Measurements from ENCODE around the gene REPS1.
"Not testable (repeated sequence)": the region's sequence is repeated elsewhere in the genome, so short reads cannot be mapped to it uniquely, and the experiment has no call there.

The REPS1 gene

GRCh38 chr6:138996524-138996923, 8.5 kb upstream of the REPS1 start:
- WGBS (ENCODE audit: extremely low coverage, insufficient coverage, low lambda C conversion rate) = no CpG with 5 or more reads among the region's 3 CpGs
- Histone ChIP-seq H3K56ac (ENCODE audit: low read length) (no peak overlapping the region), H4K5ac (ENCODE audit: low read length) (no peak overlapping the region), H2BK5ac (ENCODE audit: low read length) (no peak overlapping the region), H2BK120ac (ENCODE audit: low read depth, low read length) (no peak overlapping the region), H3K36me3 (ENCODE audit: control insufficient read depth, insufficient read depth, low read length) (no peaks in the 10 kb centered on the region), H3K4ac (ENCODE audit: low read depth, low read length) (no peak overlapping the region), H3K4me3 (ENCODE audit: low read length) (no peak overlapping the region), H3K27me3 (ENCODE audit: insufficient read depth, low read length, poor library complexity) (no peaks in the 10 kb centered on the region), H2AK5ac (ENCODE audit: low read length) (no peak overlapping the region), H3K4me1 (ENCODE audit: control insufficient read depth, low read depth, low read length) (no peaks in the 10 kb centered on the region), H3K23ac (ENCODE audit: low read length) (no peak overlapping the region), H2BK15ac (replicated peaks; ENCODE audit: low read depth) (no peak overlapping the region), H3K79me2 (ENCODE audit: control insufficient read depth, insufficient read depth, low read length) (no peaks in the 10 kb centered on the region), H3K27ac (ENCODE audit: low read depth, low read length) (no peak overlapping the region), H4K8ac (ENCODE audit: low read depth, low read length) (no peak overlapping the region), H3K18ac (ENCODE audit: low read length) (no peak overlapping the region), H3K4me2 (ENCODE audit: low read length) (no peak overlapping the region), H3K9ac (ENCODE audit: low read length) (no peak overlapping the region), H3K79me1 (ENCODE audit: low read length) (no peaks in the 10 kb centered on the region)
- DNase-seq = no peak

GRCh38 chr6:138993410-138993809, 5.4 kb upstream of the REPS1 start:
- not testable (repeated sequence) for H3K56ac ChIP-seq (ENCODE audit: low read length); H3K79me1 ChIP-seq (ENCODE audit: low read length); H3K4ac ChIP-seq (ENCODE audit: low read depth, low read length); H3K9ac ChIP-seq (ENCODE audit: low read length); DNase-seq; H3K27me3 ChIP-seq (ENCODE audit: insufficient read depth, low read length, poor library complexity); H3K36me3 ChIP-seq (ENCODE audit: control insufficient read depth, insufficient read depth, low read length); H2BK15ac ChIP-seq (replicated peaks; ENCODE audit: low read depth); H3K27ac ChIP-seq (ENCODE audit: low read depth, low read length); H2BK120ac ChIP-seq (ENCODE audit: low read depth, low read length); H3K18ac ChIP-seq (ENCODE audit: low read length); H3K79me2 ChIP-seq (ENCODE audit: control insufficient read depth, insufficient read depth, low read length); H3K4me3 ChIP-seq (ENCODE audit: low read length); H3K4me2 ChIP-seq (ENCODE audit: low read length); H3K23ac ChIP-seq (ENCODE audit: low read length); H2AK5ac ChIP-seq (ENCODE audit: low read length); H4K8ac ChIP-seq (ENCODE audit: low read depth, low read length); H3K4me1 ChIP-seq (ENCODE audit: control insufficient read depth, low read depth, low read length); H4K5ac ChIP-seq (ENCODE audit: low read length); H2BK5ac ChIP-seq (ENCODE audit: low read length)
- WGBS (ENCODE audit: extremely low coverage, insufficient coverage, low lambda C conversion rate) = no CpG with 5 or more reads among the region's 1 CpG

GRCh38 chr6:138992965-138993364, 4.9 kb upstream of the REPS1 start:
- not testable (repeated sequence) for H3K9ac ChIP-seq (ENCODE audit: low read length); H3K56ac ChIP-seq (ENCODE audit: low read length); H2BK15ac ChIP-seq (replicated peaks; ENCODE audit: low read depth); H3K18ac ChIP-seq (ENCODE audit: low read length); H3K23ac ChIP-seq (ENCODE audit: low read length); H2AK5ac ChIP-seq (ENCODE audit: low read length); H3K36me3 ChIP-seq (ENCODE audit: control insufficient read depth, insufficient read depth, low read length); H3K79me2 ChIP-seq (ENCODE audit: control insufficient read depth, insufficient read depth, low read length); H2BK120ac ChIP-seq (ENCODE audit: low read depth, low read length); H3K4me1 ChIP-seq (ENCODE audit: control insufficient read depth, low read depth, low read length); H3K4me2 ChIP-seq (ENCODE audit: low read length); H3K27ac ChIP-seq (ENCODE audit: low read depth, low read length); DNase-seq; H3K4me3 ChIP-seq (ENCODE audit: low read length); H3K27me3 ChIP-seq (ENCODE audit: insufficient read depth, low read length, poor library complexity); H4K5ac ChIP-seq (ENCODE audit: low read length); H4K8ac ChIP-seq (ENCODE audit: low read depth, low read length); H2BK5ac ChIP-seq (ENCODE audit: low read length); H3K4ac ChIP-seq (ENCODE audit: low read depth, low read length); H3K79me1 ChIP-seq (ENCODE audit: low read length)
- WGBS (ENCODE audit: extremely low coverage, insufficient coverage, low lambda C conversion rate) = no CpG with 5 or more reads among the region's 5 CpGs

- DNase-seq = no peak
- Histone ChIP-seq H2BK15ac (replicated peaks; ENCODE audit: low read depth) (no peak overlapping the region), H3K56ac (ENCODE audit: low read length) (no peak overlapping the region), H3K36me3 (ENCODE audit: control insufficient read depth, insufficient read depth, low read length) (no peaks in the 10 kb centered on the region), H3K27me3 (ENCODE audit: insufficient read depth, low read length, poor library complexity) (no peaks in the 10 kb centered on the region), H3K4me3 (ENCODE audit: low read length) (no peak overlapping the region), H4K8ac (ENCODE audit: low read depth, low read length) (no peak overlapping the region), H2BK5ac (ENCODE audit: low read length) (no peak overlapping the region), H3K4me1 (ENCODE audit: control insufficient read depth, low read depth, low read length) (peaks cover 2% of the 10 kb centered on the region), H3K27ac (ENCODE audit: low read depth, low read length) (no peak overlapping the region), H2BK120ac (ENCODE audit: low read depth, low read length) (no peak overlapping the region), H3K23ac (ENCODE audit: low read length) (no peak overlapping the region), H3K18ac (ENCODE audit: low read length) (no peak overlapping the region), H3K79me1 (ENCODE audit: low read length) (no peaks in the 10 kb centered on the region), H3K9ac (ENCODE audit: low read length) (no peak overlapping the region), H3K4me2 (ENCODE audit: low read length) (no peak overlapping the region), H2AK5ac (ENCODE audit: low read length) (no peak overlapping the region), H4K5ac (ENCODE audit: low read length) (no peak overlapping the region), H3K79me2 (ENCODE audit: control insufficient read depth, insufficient read depth, low read length) (peaks cover 12% of the 10 kb centered on the region), H3K4ac (ENCODE audit: low read depth, low read length) (no peak overlapping the region)
- no CpG with 5 or more reads among the region's 5 CpGs for WGBS (ENCODE audit: extremely low coverage, insufficient coverage, low lambda C conversion rate)
Observed at GRCh38 chr6:138991206-138991605, 3.2 kb upstream of the REPS1 start.

GRCh38 chr6:138989098-138989983, 1.3 kb upstream of the REPS1 start:
- Histone ChIP-seq H2AK5ac (ENCODE audit: low read length) (no peak overlapping the region), H3K4ac (ENCODE audit: low read depth, low read length) (no peak overlapping the region), H3K56ac (ENCODE audit: low read length) (no peak overlapping the region), H4K5ac (ENCODE audit: low read length) (no peak overlapping the region), H3K36me3 (ENCODE audit: control insufficient read depth, insufficient read depth, low read length) (no peaks in the 10 kb centered on the region), H3K27ac (ENCODE audit: low read depth, low read length) (no peak overlapping the region), H3K4me1 (ENCODE audit: control insufficient read depth, low read depth, low read length) (peaks cover 2% of the 10 kb centered on the region), H2BK15ac (replicated peaks; ENCODE audit: low read depth) (no peak overlapping the region), H2BK5ac (ENCODE audit: low read length) (no peak overlapping the region), H3K27me3 (ENCODE audit: insufficient read depth, low read length, poor library complexity) (no peaks in the 10 kb centered on the region), H3K4me2 (ENCODE audit: low read length) (no peak overlapping the region), H2BK120ac (ENCODE audit: low read depth, low read length) (no peak overlapping the region), H4K8ac (ENCODE audit: low read depth, low read length) (no peak overlapping the region), H3K9ac (ENCODE audit: low read length) (no peak overlapping the region), H3K23ac (ENCODE audit: low read length) (no peak overlapping the region), H3K79me1 (ENCODE audit: low read length) (peaks cover 4% of the 10 kb centered on the region), H3K18ac (ENCODE audit: low read length) (no peak overlapping the region), H3K4me3 (ENCODE audit: low read length) (no peak overlapping the region), H3K79me2 (ENCODE audit: control insufficient read depth, insufficient read depth, low read length) (peaks cover 26% of the 10 kb centered on the region)
- no CpG with 5 or more reads among the region's 5 CpGs for WGBS (ENCODE audit: extremely low coverage, insufficient coverage, low lambda C conversion rate)
- DNase-seq = no peak

- no peak overlapping the region for H3K27ac ChIP-seq (ENCODE audit: low read depth, low read length)
- no CpG with 5 or more reads among the region's 11 CpGs for WGBS (ENCODE audit: extremely low coverage, insufficient coverage, low lambda C conversion rate)
Observed at GRCh38 chr6:138988469-138988834, 399 bp upstream of the REPS1 start.

More at GRCh38 chr6:138988469-138988834, 399 bp upstream of the REPS1 start:
- peaks cover 8% of the 10 kb centered on the region for H3K79me1 ChIP-seq (ENCODE audit: low read length)
- H4K8ac ChIP-seq (ENCODE audit: low read depth, low read length) = no peak overlapping the region
- no peak overlapping the region for H2AK5ac ChIP-seq (ENCODE audit: low read length)
- no peak overlapping the region for H4K5ac ChIP-seq (ENCODE audit: low read length)
- H3K23ac ChIP-seq (ENCODE audit: low read length) = no peak overlapping the region
- H3K56ac ChIP-seq (ENCODE audit: low read length) = peak overlapping the region; percentile 71
- no peak overlapping the region for H3K18ac ChIP-seq (ENCODE audit: low read length)
- peaks cover 35% of the 10 kb centered on the region for H3K79me2 ChIP-seq (ENCODE audit: control insufficient read depth, insufficient read depth, low read length)
- no peak overlapping the region for H2BK15ac ChIP-seq (replicated peaks; ENCODE audit: low read depth)
- peak overlapping the region; percentile 35 for H3K4me2 ChIP-seq (ENCODE audit: low read length)
- no peak overlapping the region for H2BK5ac ChIP-seq (ENCODE audit: low read length)
- H3K4ac ChIP-seq (ENCODE audit: low read depth, low read length) = no peak overlapping the region
- no peak overlapping the region for H2BK120ac ChIP-seq (ENCODE audit: low read depth, low read length)
- H3K27me3 ChIP-seq (ENCODE audit: insufficient read depth, low read length, poor library complexity) = no peaks in the 10 kb centered on the region
- no peaks in the 10 kb centered on the region for H3K36me3 ChIP-seq (ENCODE audit: control insufficient read depth, insufficient read depth, low read length)
- H3K9ac ChIP-seq (ENCODE audit: low read length) = peak overlapping the region; percentile 47
- H3K4me1 ChIP-seq (ENCODE audit: control insufficient read depth, low read depth, low read length) = peaks cover 2% of the 10 kb centered on the region
- H3K4me3 ChIP-seq (ENCODE audit: low read length) = no peak overlapping the region
- DNase-seq = no peak

Data from mesendoderm (in vitro differentiated cells).